ENCODE measurements around the gene GPRC6A.
"Not testable (repeated sequence)": the region's sequence is repeated elsewhere in the genome, so short reads cannot be mapped to it uniquely, and the experiment has no call there.

GPRC6A gene

GRCh38 chr6:116827561-116828240 is 1.2 kb downstream of the GPRC6A start:
- DNase-seq (ENCODE audit: insufficient read length, low spot score) (no peak), FAIRE-seq (no peak)
- TF ChIP-seq POLR2A (IDR thresholded peaks at IDR 0.05; ENCODE audit: low read depth, low read length), result no peak

- not testable (repeated sequence) for DNase-seq (ENCODE audit: insufficient read length, low spot score); FAIRE-seq
Observed at GRCh38 chr6:116816336-116816735, 12.5 kb downstream of the GPRC6A start.

- FAIRE-seq (no peak), DNase-seq (ENCODE audit: insufficient read length, low spot score) (no peak)
- TF ChIP-seq POLR2A (IDR thresholded peaks at IDR 0.05; ENCODE audit: low read depth, low read length), result no peak
Observed at GRCh38 chr6:116812051-116812650, 16.7 kb downstream of the GPRC6A start.

- TF ChIP-seq POLR2A (IDR thresholded peaks at IDR 0.05; ENCODE audit: low read depth, low read length), result no peak
- FAIRE-seq (no peak), DNase-seq (ENCODE audit: insufficient read length, low spot score) (no peak)
Observed at GRCh38 chr6:116801971-116802370, 26.9 kb downstream of the GPRC6A start.

GRCh38 chr6:116799945-116800344 is 28.9 kb downstream of the GPRC6A start:
- TF ChIP-seq POLR2A (IDR thresholded peaks at IDR 0.05; ENCODE audit: low read depth, low read length), result no peak
- no peak for DNase-seq (ENCODE audit: insufficient read length, low spot score)
- FAIRE-seq, result no peak

- TF ChIP-seq POLR2A (IDR thresholded peaks at IDR 0.05; ENCODE audit: low read depth, low read length), result no peak
- no peak for FAIRE-seq
- no peak for DNase-seq (ENCODE audit: insufficient read length, low spot score)
Observed at GRCh38 chr6:116797585-116797984, 31.3 kb downstream of the GPRC6A start.

- no peak for DNase-seq (ENCODE audit: insufficient read length, low spot score)
- no peak for TF ChIP-seq POLR2A (IDR thresholded peaks at IDR 0.05; ENCODE audit: low read depth, low read length)
- no peak for FAIRE-seq
Observed at GRCh38 chr6:116793224-116793623, 35.7 kb downstream of the GPRC6A start.

- FAIRE-seq (no peak), DNase-seq (ENCODE audit: insufficient read length, low spot score) (no peak)
- no peak for TF ChIP-seq POLR2A (IDR thresholded peaks at IDR 0.05; ENCODE audit: low read depth, low read length)
Observed at GRCh38 chr6:116783852-116784251, 45.0 kb downstream of the GPRC6A start.

- DNase-seq (ENCODE audit: insufficient read length, low spot score) (peak; percentile 2), FAIRE-seq (no peak)
- TF ChIP-seq POLR2A (IDR thresholded peaks at IDR 0.05; ENCODE audit: low read depth, low read length), result no peak
Observed at GRCh38 chr6:116779573-116780164, 49.2 kb downstream of the GPRC6A start.

- TF ChIP-seq POLR2A (IDR thresholded peaks at IDR 0.05; ENCODE audit: low read depth, low read length), result no peak
- DNase-seq (ENCODE audit: insufficient read length, low spot score) (no peak), FAIRE-seq (no peak)
Observed at GRCh38 chr6:116773886-116774285, 55.0 kb downstream of the GPRC6A start.

GRCh38 chr6:116772450-116772849 is 56.4 kb downstream of the GPRC6A start:
- TF ChIP-seq POLR2A (IDR thresholded peaks at IDR 0.05; ENCODE audit: low read depth, low read length), result no peak
- FAIRE-seq (no peak), DNase-seq (ENCODE audit: insufficient read length, low spot score) (no peak)

- no peak for FAIRE-seq
- no peak for DNase-seq (ENCODE audit: insufficient read length, low spot score)
Observed at GRCh38 chr6:116767715-116768114, 61.2 kb downstream of the GPRC6A start.

GRCh38 chr6:116766506-116767176 is 62.2 kb downstream of the GPRC6A start:
- DNase-seq (ENCODE audit: insufficient read length, low spot score), result no peak
- TF ChIP-seq POLR2A (IDR thresholded peaks at IDR 0.05; ENCODE audit: low read depth, low read length), result no peak
- no peak for FAIRE-seq

More at GRCh38 chr6:116767715-116768114, 61.2 kb downstream of the GPRC6A start:
- TF ChIP-seq POLR2A (IDR thresholded peaks at IDR 0.05; ENCODE audit: low read depth, low read length), result no peak

Measured in H54 (cell line).